GM21619 (cell line): ENCODE measurements around the gene FBXO10.
"Not testable (repeated sequence)": the region's sequence is repeated elsewhere in the genome, so short reads cannot be mapped to it uniquely, and the experiment has no call there.

Experiments used
- ATAC-seq: cut with Tn5 transposase; IDR thresholded peaks from one replicate; pipeline ENCODE4 v1.9.1; 2021; ENCODE audit not compliant: unreplicated experiment

Gene FBXO10

GRCh38 chr9:37575921-37576721, at the start of gene FBXO10:
TSS of gene FBXO10 (minus strand) at chr9:37576380. CDS start at chr9:37541768, 34,612 bp downstream.
- ATAC-seq, result peak; percentile 75

- no peak for ATAC-seq
Observed at GRCh38 chr9:37625758-37626147, 49.6 kb upstream of the FBXO10 start.

DNA sequence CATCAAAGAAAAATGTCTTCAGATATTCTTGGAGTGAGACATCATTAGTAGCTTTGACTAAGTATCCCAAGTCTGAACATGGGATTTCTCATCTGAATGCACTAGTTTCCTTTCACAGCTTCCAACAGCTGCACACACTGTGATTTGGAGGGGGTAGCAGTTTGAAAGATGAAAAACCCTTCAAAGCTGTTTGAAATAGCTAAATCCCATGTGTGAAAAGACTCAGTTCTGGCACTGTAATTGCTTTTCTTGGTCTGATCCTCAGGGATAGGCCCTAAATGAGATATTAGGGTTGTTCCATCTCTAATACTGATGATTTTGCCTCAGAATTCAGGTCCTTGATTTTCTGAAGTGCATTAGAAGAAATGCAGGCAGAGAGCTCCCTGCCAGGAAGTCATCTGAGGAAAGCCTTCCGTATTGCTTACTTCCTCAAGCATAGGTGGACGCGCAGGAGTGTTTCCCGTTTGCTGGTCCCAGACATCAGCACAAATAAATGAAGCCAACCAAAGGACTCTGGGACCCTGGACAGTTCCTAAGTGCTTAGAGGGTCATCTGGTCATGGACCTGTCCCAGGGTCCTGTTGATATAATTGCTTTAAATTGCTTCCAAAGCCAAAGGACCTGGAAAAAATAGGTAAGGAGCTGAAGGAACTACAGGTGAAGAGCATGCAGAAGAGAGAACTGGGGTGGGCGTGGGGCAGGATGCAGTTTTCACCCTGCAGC, 49.0 kb upstream of the FBXO10 start:
- ATAC-seq, result no peak

DNA sequence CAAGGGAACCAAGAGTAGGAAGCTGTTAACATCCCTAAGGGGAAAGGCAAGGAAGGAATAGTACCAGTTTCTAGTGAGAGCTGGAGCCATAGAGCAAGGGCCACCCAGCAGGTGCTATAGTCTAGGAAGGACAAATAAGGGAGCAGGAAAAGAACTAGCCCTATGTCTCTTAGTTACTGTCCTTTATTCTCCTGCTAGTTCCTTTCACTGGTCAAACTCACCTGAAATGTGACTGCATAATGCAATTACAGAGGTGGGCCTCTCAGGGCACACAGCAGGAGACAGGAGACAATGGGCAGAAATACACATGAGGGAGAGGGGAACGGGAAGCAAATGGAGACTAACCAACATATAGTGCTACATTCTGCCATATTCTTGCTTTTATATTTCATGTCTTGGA, 47.9 kb upstream of the FBXO10 start:
- no peak for ATAC-seq

DNA sequence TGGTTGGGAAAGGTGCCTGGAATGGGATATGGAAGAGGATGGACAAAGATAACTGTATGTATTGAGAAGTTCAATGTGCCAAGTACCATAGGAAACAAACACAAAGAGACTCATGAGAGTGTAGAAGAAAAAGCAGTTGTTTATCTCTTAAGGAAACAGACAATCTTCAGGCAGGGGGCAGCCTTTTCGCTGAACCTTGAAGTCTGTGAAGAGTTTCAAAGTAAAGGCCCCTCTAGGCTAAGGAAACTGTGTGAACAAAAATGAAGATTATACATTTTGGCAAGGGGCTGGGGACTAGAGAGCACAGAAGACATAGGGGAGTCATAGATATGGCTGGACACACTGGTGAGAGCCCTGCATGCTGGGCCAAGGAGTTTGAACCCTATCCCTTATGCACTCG, 47.1 kb upstream of the FBXO10 start:
- ATAC-seq, result no peak

DNA sequence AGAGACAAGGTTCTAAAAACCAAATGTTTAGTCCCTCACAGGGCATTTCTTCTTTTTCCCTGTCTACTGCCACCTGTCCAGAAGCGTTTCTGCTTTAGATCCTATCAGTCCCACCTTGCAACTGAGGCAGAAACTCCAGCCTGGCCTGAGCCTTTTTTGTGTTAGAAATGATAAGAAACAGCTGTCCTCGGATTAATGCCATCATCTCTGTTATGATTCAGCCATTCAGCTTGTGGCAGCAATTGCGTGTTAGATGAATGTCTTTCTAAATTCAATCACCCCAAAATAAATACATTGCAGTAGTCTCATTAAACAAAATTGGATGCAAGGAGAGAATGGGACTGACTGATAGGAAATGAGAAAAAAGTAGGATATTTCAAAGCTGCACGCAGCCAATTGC, 46.3 kb upstream of the FBXO10 start:
- no peak for ATAC-seq

DNA sequence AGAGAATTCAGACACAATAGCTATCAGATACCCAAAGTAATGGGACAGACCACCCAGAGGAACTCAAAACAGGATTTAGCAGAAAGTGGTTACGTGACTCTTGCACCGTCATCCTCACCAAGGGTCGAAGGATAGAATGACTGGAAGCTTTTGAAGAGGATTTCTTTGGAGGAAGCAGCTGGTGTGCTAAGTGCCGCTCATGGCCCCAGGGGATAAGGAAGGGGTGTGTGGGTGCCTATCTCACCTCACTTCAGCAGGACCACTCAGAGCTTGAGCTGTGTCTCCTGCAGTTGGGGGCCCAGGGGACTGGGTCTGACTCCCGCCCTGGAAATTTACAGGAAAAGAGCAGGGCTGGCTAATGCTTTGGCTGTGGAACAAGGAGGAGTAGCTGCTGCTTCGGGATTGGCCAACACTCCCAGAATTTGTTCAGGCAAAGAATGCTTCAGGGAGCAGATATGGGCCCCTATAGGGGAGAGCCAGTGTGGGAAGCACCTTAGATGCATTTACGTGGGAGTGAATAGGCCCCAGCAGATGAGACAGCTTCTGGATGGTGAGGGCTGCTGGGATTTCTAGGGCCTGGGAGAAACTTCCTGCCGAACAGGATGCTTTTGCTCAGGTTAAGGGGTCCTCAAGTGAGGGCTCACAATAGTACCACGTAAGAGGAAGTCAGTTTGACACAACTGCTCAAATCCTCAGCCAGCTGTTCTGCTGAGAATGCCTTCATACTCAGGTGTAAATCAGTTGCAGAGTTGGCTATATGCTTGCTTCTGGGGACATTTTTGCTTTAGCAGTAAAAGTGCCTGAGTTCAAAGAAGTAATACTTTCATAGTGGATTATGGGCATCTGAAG, 45.3 kb upstream of the FBXO10 start:
- ATAC-seq, result no peak

- ATAC-seq, result no peak
Observed at GRCh38 chr9:37620396-37620795, 44.2 kb upstream of the FBXO10 start.

GRCh38 chr9:37619806-37620205, 43.6 kb upstream of the FBXO10 start:
- ATAC-seq, result no peak

GRCh38 chr9:37618817-37619216, 42.6 kb upstream of the FBXO10 start:
- ATAC-seq, result no peak

GRCh38 chr9:37617832-37618231, 41.7 kb upstream of the FBXO10 start:
- ATAC-seq, result no peak

DNA sequence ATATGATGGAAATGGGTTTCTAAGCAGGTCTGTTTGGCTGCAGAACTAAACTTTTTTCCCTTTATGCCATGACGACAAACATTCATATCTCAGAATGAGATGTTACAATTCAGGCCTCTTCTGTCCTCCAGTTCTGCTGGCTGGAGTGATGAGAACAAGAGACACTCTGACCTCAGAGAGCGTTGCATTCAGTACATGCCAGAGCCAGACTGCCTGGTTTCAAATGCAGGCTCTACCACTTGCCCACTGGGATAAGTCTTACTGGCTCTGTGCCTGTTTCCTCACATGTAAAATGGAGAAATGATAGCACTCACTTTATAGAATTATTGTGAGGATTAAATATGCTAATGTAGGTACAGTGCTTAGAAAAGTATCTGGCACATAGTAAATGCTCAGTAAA, 41.0 kb upstream of the FBXO10 start:
- ATAC-seq, result no peak

GRCh38 chr9:37611961-37612360, 35.8 kb upstream of the FBXO10 start:
- no peak for ATAC-seq

DNA sequence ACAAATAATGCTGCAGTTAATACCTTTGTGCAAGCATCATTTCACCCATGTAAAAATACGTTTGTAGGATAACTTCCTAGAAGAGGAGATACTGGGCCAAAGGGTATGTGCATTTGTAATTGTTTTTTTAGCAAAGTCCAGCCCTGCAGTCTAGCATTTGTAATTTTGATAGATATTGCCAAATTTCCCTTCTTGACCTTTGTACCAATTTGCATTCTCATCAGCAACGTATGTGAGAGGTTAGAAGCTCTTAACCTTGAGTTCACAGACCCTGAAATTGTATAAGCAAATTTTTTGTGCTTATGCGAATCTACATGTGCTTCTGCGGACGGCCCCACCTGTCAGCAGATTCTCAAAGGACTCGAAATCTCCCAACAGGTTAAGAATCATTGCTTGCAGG, 34.8 kb upstream of the FBXO10 start:
- ATAC-seq, result no peak

- ATAC-seq, result no peak
Observed at GRCh38 chr9:37609735-37610397, 33.7 kb upstream of the FBXO10 start.

GRCh38 chr9:37608250-37608649, 32.1 kb upstream of the FBXO10 start:
- no peak for ATAC-seq

- no peak for ATAC-seq
Observed at GRCh38 chr9:37604296-37604695, 28.1 kb upstream of the FBXO10 start.

- no peak for ATAC-seq
Observed at GRCh38 chr9:37602817-37603216, 26.6 kb upstream of the FBXO10 start.

GRCh38 chr9:37602061-37602460, 25.9 kb upstream of the FBXO10 start:
- not testable (repeated sequence) for ATAC-seq

- no peak for ATAC-seq
Observed at GRCh38 chr9:37596504-37596903, 20.3 kb upstream of the FBXO10 start.

- no peak for ATAC-seq
Observed at GRCh38 chr9:37593883-37594448, 17.8 kb upstream of the FBXO10 start.
